ENCODE data around the gene LILRA1. TPM values are rescaled to one million over a fixed set of nuclear protein-coding genes. Genes with fewer than 3 reads are reported as not detected.
"Not testable (repeated sequence)": the region's sequence is repeated elsewhere in the genome, so short reads cannot be mapped to it uniquely, and the experiment has no call there.

The LILRA1 gene
- 1.7 TPM for total RNA-seq

DNA sequence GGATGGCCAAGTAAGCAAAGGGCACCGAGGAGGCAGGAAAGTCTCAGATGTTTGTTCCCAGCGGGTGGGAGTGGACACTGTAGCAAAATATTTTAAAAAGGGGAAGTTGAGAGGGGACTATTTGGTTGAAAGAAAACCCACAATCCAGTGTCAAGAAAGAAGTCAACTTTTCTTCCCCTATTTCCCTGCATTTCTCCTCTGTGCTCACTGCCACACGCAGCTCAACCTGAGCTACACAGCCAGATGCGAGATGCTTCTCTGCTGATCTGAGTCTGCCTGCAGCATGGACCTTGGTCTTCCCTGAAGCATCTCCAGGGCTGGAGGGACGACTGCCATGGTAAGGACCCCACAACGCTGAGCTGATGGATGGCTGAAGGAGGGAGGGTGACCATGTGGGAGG is at the start of gene LILRA1:
Gene LILRA1 (plus strand): TSS at position 188 of the 400 bp plus-strand sequence. CDS start 613 bp downstream, outside the sequence.
- intact Hi-C loops (cut with DNase I); H3K4me3 ChIP-seq; H3K9me3 ChIP-seq; H3K36me3 ChIP-seq; DNase-seq (ENCODE audit: extremely low spot score in 2 of 2); H3K27ac ChIP-seq; H3K27me3 ChIP-seq; H3K4me1 ChIP-seq: not testable (repeated sequence)

DNA sequence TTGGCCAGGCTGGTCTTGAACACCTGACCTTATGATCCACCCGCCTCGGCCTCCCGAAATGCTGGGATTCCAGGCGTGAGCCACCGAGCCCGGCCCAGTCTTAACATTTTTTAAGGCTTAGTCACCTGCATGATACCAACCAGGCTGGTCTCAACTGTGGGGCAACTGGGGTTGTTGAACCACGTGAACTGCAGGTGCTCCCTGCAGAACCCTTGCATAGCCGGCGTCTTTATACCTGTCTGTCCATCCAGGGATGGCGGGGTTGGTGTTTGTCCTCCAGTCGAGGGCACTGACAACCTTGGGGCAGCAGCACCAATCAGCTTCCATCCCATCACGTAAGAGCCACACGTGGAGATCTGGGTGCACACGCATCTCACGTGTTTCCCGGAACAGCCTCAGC is 44.6 kb upstream of the LILRA1 start:
- Histone ChIP-seq H3K27ac (no peak overlapping the region), H3K4me1 (no peaks in the 10 kb centered on the region), H3K27me3 (no peaks in the 10 kb centered on the region), H3K4me3 (no peak overlapping the region), H3K36me3 (no peaks in the 10 kb centered on the region), H3K9me3 (no peaks in the 10 kb centered on the region)
- intact Hi-C loops (cut with DNase I), result no loop called here
- TF ChIP-seq POLR2AphosphoS5 (IDR thresholded peaks at IDR 0.05; ENCODE audit: insufficient read depth in 1 of 2, low read depth in 1 of 2) (no peak), POLR2A (IDR thresholded peaks at IDR 0.05) (no peak)
- TF ChIP-seq, protein P1, sequence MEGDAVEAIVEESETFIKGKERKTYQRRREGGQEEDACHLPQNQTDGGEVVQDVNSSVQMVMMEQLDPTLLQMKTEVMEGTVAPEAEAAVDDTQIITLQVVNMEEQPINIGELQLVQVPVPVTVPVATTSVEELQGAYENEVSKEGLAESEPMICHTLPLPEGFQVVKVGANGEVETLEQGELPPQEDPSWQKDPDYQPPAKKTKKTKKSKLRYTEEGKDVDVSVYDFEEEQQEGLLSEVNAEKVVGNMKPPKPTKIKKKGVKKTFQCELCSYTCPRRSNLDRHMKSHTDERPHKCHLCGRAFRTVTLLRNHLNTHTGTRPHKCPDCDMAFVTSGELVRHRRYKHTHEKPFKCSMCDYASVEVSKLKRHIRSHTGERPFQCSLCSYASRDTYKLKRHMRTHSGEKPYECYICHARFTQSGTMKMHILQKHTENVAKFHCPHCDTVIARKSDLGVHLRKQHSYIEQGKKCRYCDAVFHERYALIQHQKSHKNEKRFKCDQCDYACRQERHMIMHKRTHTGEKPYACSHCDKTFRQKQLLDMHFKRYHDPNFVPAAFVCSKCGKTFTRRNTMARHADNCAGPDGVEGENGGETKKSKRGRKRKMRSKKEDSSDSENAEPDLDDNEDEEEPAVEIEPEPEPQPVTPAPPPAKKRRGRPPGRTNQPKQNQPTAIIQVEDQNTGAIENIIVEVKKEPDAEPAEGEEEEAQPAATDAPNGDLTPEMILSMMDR (IDR thresholded peaks at IDR 0.05), result no peak
- no peak for DNase-seq (ENCODE audit: extremely low spot score in 2 of 2)

DNA sequence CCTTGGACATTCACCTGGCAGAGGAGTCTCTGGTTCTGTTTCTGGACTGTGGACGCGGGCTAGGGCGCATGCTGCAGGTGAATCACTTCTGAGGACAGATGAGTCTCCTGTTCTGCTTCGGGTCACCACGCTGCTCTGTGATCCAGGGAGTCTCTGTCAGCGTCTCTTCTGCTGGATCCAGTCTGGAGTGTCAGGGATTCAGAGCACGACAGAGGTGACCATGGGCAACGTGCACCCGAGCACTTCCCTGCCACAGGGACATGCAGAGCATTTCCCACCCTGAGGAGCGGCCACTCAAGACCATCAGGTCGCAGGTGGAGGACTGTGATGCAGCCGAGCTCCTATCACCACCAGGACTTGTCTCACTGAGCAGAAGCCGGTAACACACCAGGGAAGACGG is 44.2 kb upstream of the LILRA1 start:
- Histone ChIP-seq H3K4me1 (no peaks in the 10 kb centered on the region), H3K4me3 (no peak overlapping the region), H3K27me3 (no peaks in the 10 kb centered on the region), H3K27ac (no peak overlapping the region), H3K9me3 (no peaks in the 10 kb centered on the region), H3K36me3 (no peaks in the 10 kb centered on the region)
- DNase-seq (ENCODE audit: extremely low spot score in 2 of 2), result no peak
- TF ChIP-seq POLR2AphosphoS5 (IDR thresholded peaks at IDR 0.05; ENCODE audit: insufficient read depth in 1 of 2, low read depth in 1 of 2) (no peak), POLR2A (IDR thresholded peaks at IDR 0.05) (no peak)
- TF ChIP-seq, protein P1 (IDR thresholded peaks at IDR 0.05), result no peak
- intact Hi-C loops (cut with DNase I), result no loop called here

DNA sequence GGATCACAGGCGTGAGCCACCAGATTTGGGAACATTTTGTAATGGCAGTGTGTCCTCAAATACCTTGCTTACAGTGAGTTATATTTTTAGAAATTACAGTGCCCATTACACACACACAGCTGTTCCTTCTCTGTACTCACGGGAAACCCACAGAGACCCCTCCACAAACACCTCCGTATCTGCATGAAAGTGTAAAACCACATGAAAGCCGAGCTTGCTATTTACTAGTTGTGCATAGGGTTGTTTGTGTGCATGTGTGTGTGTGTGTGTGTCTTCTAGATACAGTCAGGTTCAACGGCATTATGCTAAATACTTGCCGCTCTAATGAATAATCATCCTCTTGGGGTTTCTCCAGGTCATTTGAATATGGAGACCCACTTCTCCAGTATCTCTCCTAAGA is 42.1 kb upstream of the LILRA1 start:
- Histone ChIP-seq H3K4me1 (no peaks in the 10 kb centered on the region), H3K9me3 (no peaks in the 10 kb centered on the region), H3K27ac (no peak overlapping the region), H3K27me3 (no peaks in the 10 kb centered on the region), H3K36me3 (no peaks in the 10 kb centered on the region), H3K4me3 (no peak overlapping the region)
- no peak for DNase-seq (ENCODE audit: extremely low spot score in 2 of 2)
- TF ChIP-seq POLR2AphosphoS5 (IDR thresholded peaks at IDR 0.05; ENCODE audit: insufficient read depth in 1 of 2, low read depth in 1 of 2) (no peak), POLR2A (IDR thresholded peaks at IDR 0.05) (no peak)
- TF ChIP-seq, protein P1 (IDR thresholded peaks at IDR 0.05), result no peak
- intact Hi-C loops (cut with DNase I), result no loop called here

DNA sequence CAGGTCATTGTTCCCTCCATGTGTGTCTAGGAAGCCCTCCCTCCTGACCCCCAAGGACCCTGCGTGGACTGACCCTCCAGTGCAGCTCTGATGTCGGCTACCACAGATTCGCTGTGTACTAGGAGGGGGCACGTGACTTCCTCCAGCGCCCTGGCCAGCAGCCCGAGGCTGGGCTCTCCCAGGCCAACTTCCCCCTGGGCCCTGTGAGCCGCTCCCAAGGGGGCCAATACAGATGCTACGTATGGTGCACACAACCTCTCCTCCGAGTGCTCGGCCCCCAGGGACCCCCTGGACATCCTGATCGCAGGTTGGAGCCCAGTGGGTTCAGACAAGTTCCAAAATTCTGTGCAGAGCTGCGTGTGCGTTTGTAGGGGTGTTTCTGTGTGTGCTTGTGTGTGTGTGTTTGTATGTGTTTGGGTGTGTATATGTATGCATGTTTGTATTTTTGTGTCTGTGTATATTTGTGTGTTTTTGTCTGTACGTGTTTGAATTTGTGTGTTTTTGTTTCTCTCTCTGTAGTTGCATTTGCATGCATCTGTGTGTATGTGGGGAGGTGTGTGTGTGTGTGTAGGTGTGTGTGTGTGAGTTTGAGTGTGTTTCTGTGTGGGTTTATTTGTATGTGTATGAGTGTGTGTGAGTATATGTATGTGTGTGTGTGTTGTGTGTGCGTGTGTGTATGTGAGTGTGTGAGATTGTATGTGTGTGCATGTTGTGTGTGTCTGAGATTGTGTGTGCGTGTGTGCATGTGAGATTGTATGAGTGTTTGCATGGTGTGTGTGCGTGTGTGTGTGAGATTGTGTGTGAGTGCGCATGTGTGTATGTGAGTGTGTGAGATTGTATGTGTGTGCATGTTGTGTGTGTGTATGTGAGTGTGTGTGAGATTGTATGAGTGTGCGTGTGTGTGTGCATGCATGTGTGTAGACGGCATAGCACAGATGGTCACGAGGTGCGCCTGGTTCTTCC is 41.2 kb upstream of the LILRA1 start:
- Histone ChIP-seq H3K4me3 (no peak overlapping the region), H3K27ac (no peak overlapping the region), H3K4me1 (no peaks in the 10 kb centered on the region), H3K36me3 (no peaks in the 10 kb centered on the region), H3K27me3 (no peaks in the 10 kb centered on the region), H3K9me3 (no peaks in the 10 kb centered on the region)
- intact Hi-C loops (cut with DNase I), result no loop called here
- DNase-seq (ENCODE audit: extremely low spot score in 2 of 2), result no peak
- TF ChIP-seq POLR2A (IDR thresholded peaks at IDR 0.05), result no peak
- TF ChIP-seq, protein P1 (IDR thresholded peaks at IDR 0.05), result no peak
- no peak for TF ChIP-seq POLR2AphosphoS5 (IDR thresholded peaks at IDR 0.05; ENCODE audit: insufficient read depth in 1 of 2, low read depth in 1 of 2)
